BJ (cell line): ENCODE results near the gene NR1H4. TPM values are rescaled to one million over a fixed set of nuclear protein-coding genes. Genes with fewer than 3 reads are reported as not detected.
"Not testable (repeated sequence)": the region's sequence is repeated elsewhere in the genome, so short reads cannot be mapped to it uniquely, and the experiment has no call there.

Experiments used
- CTCF ChIA-PET: fragments of 350-600 bp; formaldehyde crosslinking; extraction: SDS; loops from one replicate; lab custom pipeline; 2021; ENCODE audit warnings: antibody characterized with exemption, inconsistent platforms; lab: Yijun Ruan, JAX
- POLR2A ChIA-PET: fragments of 300-600 bp; sonication (Branson Sonifier 250); formaldehyde crosslinking; extraction: SDS; loops from one replicate; lab custom pipeline; 2021; ENCODE audit warnings: antibody characterized with exemption; lab: Charles Lee
- DNase-seq: peaks from one replicate; pipeline ENCODE4 v3.0.0-alpha.2; 2011; ENCODE audit warnings: low read depth
- H3K27me3 ChIP-seq: 2 replicates; pipeline ENCODE4 v1.6.0; 2011; ENCODE audit warnings: low read length; ENCODE audit not compliant: control insufficient read depth, insufficient read depth
- H3K36me3 ChIP-seq: 2 replicates; pipeline ENCODE4 v1.5.1; 2011; ENCODE audit warnings: low read length; ENCODE audit not compliant: control insufficient read depth, insufficient read depth
- H3K4me3 ChIP-seq: 2 replicates; pipeline ENCODE4 v1.5.1; 2011; ENCODE audit warnings: low read depth, mild to moderate bottlenecking, control low read depth, low read length
- polyA minus RNA-seq: library from RNA; depleted of rRNA, polyadenylated mRNA; stranded (reverse); fragments of >200 nt; gene quantifications from 2 replicates; pipeline ENCODE4 v1.2.3, GENCODE V29; 2011; rRNA and poly(A)+ RNA removed
- polyA plus RNA-seq: library from polyadenylated mRNA; depleted of rRNA; stranded (reverse); fragments of >200 nt; gene quantifications from 2 replicates; pipeline ENCODE4 v1.2.3, GENCODE V29; 2011; rRNA removed
- TF ChIP-seq, protein P1 (sequence below): IDR thresholded peaks from 2 replicates; pipeline ENCODE4 v1.5.1; 2011; ENCODE audit warnings: low read depth, mild to moderate bottlenecking, control low read depth, inconsistent platforms, low read length, moderate library complexity; ENCODE audit not compliant: insufficient read depth

Gene NR1H4
- polyA plus RNA-seq (not detected in 2 replicates), polyA minus RNA-seq (not detected in 2 replicates)

DNA sequence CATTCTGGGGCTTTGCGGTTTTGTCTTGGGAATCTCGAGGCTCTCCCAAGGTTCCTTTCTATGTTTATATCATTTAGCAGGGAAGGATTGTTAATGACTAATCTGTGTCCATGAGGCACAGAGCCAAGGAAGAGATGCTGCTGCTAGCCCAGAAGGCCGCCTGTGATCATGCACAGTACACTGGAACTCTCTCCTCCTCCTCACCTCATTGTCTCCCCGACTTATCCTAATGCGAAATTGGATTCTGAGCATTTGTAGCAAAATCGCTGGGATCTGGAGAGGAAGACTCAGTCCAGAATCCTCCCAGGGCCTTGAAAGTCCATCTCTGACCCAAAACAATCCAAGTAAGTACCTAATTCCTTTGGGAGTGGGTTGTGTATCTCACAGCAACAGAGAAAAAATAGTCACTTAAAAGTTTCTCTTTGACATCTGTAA lies at the start of gene NR1H4:
TSS of gene NR1H4 (plus strand) at position 151 of the 435 bp plus-strand sequence. CDS start 19,458 bp downstream, outside the sequence.
- H3K4me3 ChIP-seq = no peak within 1 kb of the TSS
- no peak for DNase-seq

DNA sequence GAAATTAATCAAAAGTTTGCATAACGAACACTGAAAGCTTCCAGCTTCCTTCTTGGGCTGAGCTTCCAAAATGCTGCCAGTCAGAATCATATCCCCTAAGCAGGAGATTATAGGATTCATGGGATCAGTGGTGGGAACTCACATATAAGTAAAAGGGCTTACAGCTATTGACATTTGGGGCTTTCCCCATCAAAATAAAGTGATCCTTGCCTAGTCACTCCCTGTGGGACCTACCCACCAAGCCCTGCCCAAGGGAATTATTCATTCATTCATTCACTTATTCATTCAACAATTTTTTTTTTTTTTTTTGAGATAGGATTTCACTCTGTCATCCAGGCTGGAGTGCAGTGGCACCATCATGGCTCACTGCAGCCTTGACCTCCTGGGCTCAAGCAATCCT lies 47.5 kb upstream of the NR1H4 start:
- H3K27me3 ChIP-seq = no peaks in the 10 kb centered on the region
- H3K36me3 ChIP-seq = no peaks in the 10 kb centered on the region
- DNase-seq = no peak
- POLR2A ChIA-PET = no interaction called here
- TF ChIP-seq, protein P1, sequence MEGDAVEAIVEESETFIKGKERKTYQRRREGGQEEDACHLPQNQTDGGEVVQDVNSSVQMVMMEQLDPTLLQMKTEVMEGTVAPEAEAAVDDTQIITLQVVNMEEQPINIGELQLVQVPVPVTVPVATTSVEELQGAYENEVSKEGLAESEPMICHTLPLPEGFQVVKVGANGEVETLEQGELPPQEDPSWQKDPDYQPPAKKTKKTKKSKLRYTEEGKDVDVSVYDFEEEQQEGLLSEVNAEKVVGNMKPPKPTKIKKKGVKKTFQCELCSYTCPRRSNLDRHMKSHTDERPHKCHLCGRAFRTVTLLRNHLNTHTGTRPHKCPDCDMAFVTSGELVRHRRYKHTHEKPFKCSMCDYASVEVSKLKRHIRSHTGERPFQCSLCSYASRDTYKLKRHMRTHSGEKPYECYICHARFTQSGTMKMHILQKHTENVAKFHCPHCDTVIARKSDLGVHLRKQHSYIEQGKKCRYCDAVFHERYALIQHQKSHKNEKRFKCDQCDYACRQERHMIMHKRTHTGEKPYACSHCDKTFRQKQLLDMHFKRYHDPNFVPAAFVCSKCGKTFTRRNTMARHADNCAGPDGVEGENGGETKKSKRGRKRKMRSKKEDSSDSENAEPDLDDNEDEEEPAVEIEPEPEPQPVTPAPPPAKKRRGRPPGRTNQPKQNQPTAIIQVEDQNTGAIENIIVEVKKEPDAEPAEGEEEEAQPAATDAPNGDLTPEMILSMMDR = no peak
- no peak overlapping the region for H3K4me3 ChIP-seq
- CTCF ChIA-PET = interaction anchor here (1.9 kb wide), 1 partner anchor 21 kb away, joined by 6 read pairs; no protein-coding TSS in a partner anchor

More for the DNA sequence above, at the start of gene NR1H4:
- TF ChIP-seq, protein P1 = no peak
- H3K36me3 ChIP-seq = no peaks in the 10 kb centered on the region
- no peaks in the 10 kb centered on the region for H3K27me3 ChIP-seq
- ChIA-PET CTCF (no interaction called here), POLR2A (no interaction called here)

DNA sequence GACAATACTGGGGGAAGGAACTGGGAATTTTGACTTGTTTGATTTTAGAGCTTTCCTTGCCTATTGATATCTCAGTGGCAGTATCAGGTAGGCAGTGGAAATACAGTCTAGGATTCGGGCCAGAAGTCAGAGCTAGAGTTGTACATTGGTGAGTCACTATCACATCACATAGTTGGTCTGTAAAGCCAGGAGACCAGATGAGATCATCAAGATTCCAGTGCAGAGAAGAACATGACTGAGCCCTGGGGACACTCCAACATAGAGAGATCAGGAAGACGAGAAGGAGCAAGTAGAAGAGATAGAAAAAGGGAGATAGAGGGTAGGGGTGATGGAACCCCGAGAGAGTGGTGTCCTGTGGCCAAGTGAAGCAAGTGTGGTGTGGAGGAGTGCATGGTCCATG lies 46.6 kb upstream of the NR1H4 start:
- no peaks in the 10 kb centered on the region for H3K36me3 ChIP-seq
- H3K4me3 ChIP-seq = no peak overlapping the region
- TF ChIP-seq, protein P1 = no peak
- ChIA-PET CTCF (interaction anchor here (0.7 kb wide), 1 partner anchor 22 kb away, joined by 3 read pairs; no protein-coding TSS in a partner anchor), POLR2A (no interaction called here)
- DNase-seq = peak; percentile 8
- H3K27me3 ChIP-seq = no peaks in the 10 kb centered on the region

DNA sequence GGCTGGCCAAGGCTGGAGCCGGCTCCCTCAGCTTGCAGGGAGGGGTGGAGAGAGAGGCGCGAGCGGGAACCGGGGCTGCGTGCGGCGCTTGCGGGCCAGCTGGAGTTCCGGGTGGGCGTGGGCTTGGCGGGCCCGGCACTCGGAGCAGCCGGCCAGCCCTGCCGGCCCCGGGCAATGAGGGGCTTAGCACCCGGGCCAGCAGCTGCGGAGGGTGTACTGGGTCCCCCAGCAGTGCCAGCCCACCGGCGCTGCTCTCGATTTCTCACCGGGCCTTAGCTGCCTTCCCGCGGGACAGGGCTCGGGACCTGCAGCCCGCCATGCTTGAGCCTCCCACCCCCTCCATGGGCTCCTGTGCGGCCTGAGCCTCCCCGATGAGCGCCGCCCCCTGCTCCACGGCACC lies 43.4 kb upstream of the NR1H4 start:
- CTCF ChIA-PET = interaction anchor here (1.3 kb wide), 1 partner anchor 125 kb away, joined by 4 read pairs; no protein-coding TSS in a partner anchor
- H3K36me3 ChIP-seq, H3K27me3 ChIP-seq, DNase-seq, H3K4me3 ChIP-seq, POLR2A ChIA-PET: not testable (repeated sequence)

DNA sequence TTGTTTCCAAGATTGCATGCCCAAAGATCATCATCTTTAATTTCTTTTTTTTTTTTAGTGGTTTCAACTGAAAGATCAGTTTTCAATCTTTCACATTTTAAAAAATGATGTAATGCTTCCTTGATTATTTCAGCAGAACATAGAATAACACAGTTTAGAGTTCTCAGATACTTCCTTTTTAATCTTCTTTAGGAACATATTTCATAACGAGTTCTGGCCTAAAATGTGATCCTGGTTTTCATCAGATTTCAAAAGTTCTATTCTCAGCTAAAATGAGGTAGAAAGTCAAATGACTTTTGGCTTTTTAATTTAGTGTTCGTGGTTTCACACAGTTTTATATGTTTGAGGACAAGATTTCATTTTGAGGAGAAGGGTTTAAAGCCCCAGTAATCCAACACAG lies 40.0 kb upstream of the NR1H4 start:
- Histone ChIP-seq H3K27me3 (no peaks in the 10 kb centered on the region), H3K36me3 (no peaks in the 10 kb centered on the region), H3K4me3 (no peak overlapping the region)
- POLR2A ChIA-PET = no interaction called here
- TF ChIP-seq, protein P1 = no peak
- DNase-seq = no peak
- CTCF ChIA-PET = no interaction called here

DNA sequence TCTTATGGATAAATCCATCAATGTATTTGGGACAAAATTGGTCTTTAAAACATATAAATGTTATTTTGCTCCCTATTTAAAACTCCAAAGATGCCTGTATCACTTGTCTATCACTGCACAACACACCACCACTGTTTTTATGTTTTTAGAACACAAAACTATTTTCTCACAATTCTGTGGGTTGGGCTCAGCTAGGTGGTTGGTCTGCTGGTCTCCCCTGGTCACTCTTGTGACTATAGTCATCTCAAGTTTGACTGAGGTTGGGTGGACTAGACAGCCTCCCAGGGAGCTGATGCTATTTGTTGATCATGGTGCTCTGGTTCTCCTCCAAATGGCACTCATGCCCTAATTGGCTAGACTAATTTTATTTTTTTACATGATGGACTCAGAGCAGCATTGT lies 39.5 kb upstream of the NR1H4 start:
- no peak overlapping the region for H3K4me3 ChIP-seq
- H3K36me3 ChIP-seq = no peaks in the 10 kb centered on the region
- TF ChIP-seq, protein P1 = no peak
- ChIA-PET CTCF (no interaction called here), POLR2A (no interaction called here)
- no peak for DNase-seq
- no peaks in the 10 kb centered on the region for H3K27me3 ChIP-seq
